AG04449 (cell line): ENCODE measurements around the gene CENPT.

Source experiments
- CTCF ChIA-PET: fragments of 350-600 bp; formaldehyde crosslinking; extraction: SDS; loops from one replicate; lab custom pipeline; 2021; ENCODE audit warnings: antibody characterized with exemption; lab: Yijun Ruan, JAX
- POLR2A ChIA-PET: fragments of 400-600, 350-600 bp; formaldehyde crosslinking; extraction: SDS; loops from one replicate; lab custom pipeline; 2020; ENCODE audit warnings: antibody characterized with exemption, inconsistent platforms; lab: Yijun Ruan, JAX
- DNase-seq: peaks from one replicate; pipeline ENCODE4 v3.0.0-alpha.2; 2010; ENCODE audit warnings: low read depth, low spot score
- H3K4me3 ChIP-seq: 2 replicates; pipeline ENCODE4 v1.5.1; 2011; ENCODE audit warnings: low read depth, mild to moderate bottlenecking, control low read depth, low read length
- TF ChIP-seq, protein P1 (sequence below): IDR thresholded peaks from one replicate; pipeline ENCODE4 v1.5.1; 2011; ENCODE audit warnings: mild to moderate bottlenecking, moderate library complexity, low read length, control low read depth, inconsistent platforms; ENCODE audit not compliant: insufficient read depth; ENCODE audit errors: missing control alignments

Gene CENPT

GRCh38 chr16:67782567-67783352 is 64.7 kb downstream of the CENPT start:
- TF ChIP-seq, protein P1, sequence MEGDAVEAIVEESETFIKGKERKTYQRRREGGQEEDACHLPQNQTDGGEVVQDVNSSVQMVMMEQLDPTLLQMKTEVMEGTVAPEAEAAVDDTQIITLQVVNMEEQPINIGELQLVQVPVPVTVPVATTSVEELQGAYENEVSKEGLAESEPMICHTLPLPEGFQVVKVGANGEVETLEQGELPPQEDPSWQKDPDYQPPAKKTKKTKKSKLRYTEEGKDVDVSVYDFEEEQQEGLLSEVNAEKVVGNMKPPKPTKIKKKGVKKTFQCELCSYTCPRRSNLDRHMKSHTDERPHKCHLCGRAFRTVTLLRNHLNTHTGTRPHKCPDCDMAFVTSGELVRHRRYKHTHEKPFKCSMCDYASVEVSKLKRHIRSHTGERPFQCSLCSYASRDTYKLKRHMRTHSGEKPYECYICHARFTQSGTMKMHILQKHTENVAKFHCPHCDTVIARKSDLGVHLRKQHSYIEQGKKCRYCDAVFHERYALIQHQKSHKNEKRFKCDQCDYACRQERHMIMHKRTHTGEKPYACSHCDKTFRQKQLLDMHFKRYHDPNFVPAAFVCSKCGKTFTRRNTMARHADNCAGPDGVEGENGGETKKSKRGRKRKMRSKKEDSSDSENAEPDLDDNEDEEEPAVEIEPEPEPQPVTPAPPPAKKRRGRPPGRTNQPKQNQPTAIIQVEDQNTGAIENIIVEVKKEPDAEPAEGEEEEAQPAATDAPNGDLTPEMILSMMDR, result no peak
- no peak overlapping the region for H3K4me3 ChIP-seq
- no peak for DNase-seq
- CTCF ChIA-PET, result no interaction called here
- POLR2A ChIA-PET, result no interaction called here

DNA sequence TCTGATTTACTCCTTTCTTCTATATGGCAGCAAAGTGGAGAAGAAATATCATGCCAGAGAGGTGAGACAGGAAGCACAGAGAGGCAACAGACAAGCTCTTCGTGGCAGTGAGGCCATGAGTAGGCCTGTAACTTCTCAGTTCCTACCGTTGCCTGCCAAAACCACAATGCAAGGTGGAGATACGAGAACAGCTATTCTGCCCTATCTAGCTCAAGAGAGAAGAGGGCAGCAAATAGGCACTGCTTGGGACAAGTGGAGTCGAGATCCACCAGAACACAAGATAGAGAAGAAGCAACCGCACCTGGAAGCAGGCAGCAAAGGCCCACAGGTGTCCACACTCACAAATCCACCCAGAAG is 66.0 kb downstream of the CENPT start:
- TF ChIP-seq, protein P1, result no peak
- ChIA-PET CTCF (no interaction called here), POLR2A (no interaction called here)
- H3K4me3 ChIP-seq, result no peak overlapping the region
- DNase-seq, result no peak

DNA sequence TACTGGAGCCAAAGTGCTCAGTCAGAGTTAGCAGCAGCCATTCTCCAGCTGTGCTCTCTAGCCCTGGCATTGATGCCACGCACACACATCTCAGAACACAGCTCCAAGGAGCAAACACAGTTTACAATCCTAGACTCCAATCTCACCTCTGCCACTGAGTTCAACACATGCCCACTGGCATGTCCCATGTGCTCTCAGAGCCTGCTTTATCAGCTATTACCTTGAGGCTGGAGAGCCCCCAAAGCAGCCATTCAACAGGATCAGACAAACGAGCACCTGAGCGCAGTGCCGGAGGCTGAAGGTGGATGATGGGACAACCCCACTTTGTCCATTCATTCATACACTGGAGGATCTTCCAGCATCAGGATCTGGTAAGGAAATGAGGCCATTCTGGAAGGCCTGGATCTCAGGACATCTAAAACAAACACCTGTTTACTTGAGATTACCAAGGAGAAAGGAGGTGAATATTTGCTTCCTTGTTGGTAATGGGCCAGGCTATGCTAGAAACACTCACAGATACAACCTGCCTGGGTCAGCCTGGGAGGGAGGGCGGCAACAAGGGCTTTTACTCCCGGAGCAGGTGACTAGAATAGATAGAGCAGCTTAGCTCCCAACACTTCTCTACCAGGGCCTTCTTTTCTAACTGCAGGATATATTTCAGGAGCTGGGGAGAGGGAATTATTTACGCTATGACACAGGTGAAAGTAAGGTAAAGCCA is 66.5 kb downstream of the CENPT start:
- ChIA-PET POLR2A (interaction anchor here (0.7 kb wide), 1 partner anchor 90 kb away, joined by 3 read pairs; no protein-coding TSS in a partner anchor), CTCF (interaction anchor here (0.5 kb wide), 1 partner anchor 85 kb away, joined by 3 read pairs; no protein-coding TSS in a partner anchor)
- TF ChIP-seq, protein P1, result no peak
- no peak for DNase-seq
- no peak overlapping the region for H3K4me3 ChIP-seq

DNA sequence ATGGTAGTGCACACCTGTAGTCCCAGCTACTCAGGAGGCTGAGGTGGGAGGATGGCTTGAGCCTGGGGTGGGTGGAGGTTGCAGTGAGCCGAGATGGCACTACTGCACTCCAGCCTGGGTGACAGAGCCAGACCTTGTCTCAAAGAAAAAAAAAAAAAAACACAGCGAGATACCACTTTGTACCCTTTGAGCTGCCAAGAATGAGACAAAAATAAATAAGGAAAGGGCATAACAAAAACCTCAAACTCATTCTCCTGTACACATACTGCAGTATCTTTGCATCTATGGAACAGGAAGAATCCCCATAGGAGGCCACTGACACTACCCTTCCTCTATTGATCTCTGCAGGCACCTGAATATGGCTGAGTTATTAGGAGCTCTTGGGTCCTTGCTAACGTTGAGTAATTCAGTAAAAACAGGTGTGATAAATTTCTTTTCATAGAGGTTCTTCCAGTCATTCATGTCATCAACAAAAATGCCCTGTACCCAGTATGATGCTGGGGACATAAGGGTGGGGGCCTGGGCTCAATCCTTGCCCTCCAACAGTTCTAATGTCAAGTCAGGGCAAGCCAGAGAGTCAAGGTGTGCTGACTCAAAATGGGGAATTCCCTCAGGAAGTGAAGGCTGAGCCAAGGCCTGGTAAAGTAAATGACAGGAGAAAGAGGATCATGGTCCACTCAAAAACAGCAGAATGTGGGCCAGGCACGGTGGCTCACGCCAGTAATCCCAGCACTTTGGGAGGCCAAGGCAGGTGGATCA is 68.1 kb downstream of the CENPT start:
- DNase-seq, result no peak
- TF ChIP-seq, protein P1, result no peak
- CTCF ChIA-PET, result no interaction called here
- POLR2A ChIA-PET, result no interaction called here
- H3K4me3 ChIP-seq, result no peak overlapping the region
